ENCODE results near the gene RBP4. TPM values are rescaled to one million over a fixed set of nuclear protein-coding genes. Genes with fewer than 3 reads are reported as not detected.

The RBP4 gene
- total and polyA plus RNA-seq, 10 of the 15 experiments (the other 5 are each of a cell fraction or from before 2014, with no cell fraction given): 1.2 TPM; not detected in 9

GRCh38 chr10:93576888-93577287 lies 24.1 kb downstream of the RBP4 start:
- 13% methylated on average over 3 of the region's 3 CpGs for WGBS (ENCODE audit: insufficient coverage, insufficient replicate concordance, low lambda C conversion rate, missing lambda C conversion rate)
- Histone ChIP-seq H2AFZ (ENCODE audit: control insufficient read depth, low read depth, low read length) (no peak overlapping the region), H4K20me1 (ENCODE audit: control insufficient read depth, insufficient read depth) (no peaks in the 10 kb centered on the region), H3K4me3 (no peak overlapping the region), H3K79me2 (ENCODE audit: control insufficient read depth, insufficient read depth, low read length) (no peaks in the 10 kb centered on the region), H3K4me2 (ENCODE audit: control insufficient read depth, insufficient read depth) (no peak overlapping the region), H3K9ac (ENCODE audit: control insufficient read depth, insufficient read depth, low read length) (no peak overlapping the region), H3K9me3 (replicated peaks; ENCODE audit: control insufficient read depth, insufficient read depth, low read length) (no peaks in the 10 kb centered on the region; the same call in 2 of the 3 replicates), H3K27ac (ENCODE audit: control insufficient read depth, insufficient read depth) (no peak overlapping the region), H3K27me3 (replicated peaks in 1 of 2; ENCODE audit: control insufficient read depth in 2 of 2, insufficient read depth in 2 of 2, low read length in 1 of 2) (no peaks in the 10 kb centered on the region), H3K4me1 (ENCODE audit: control insufficient read depth, insufficient read depth, low read length) (no peaks in the 10 kb centered on the region), H3K36me3 (ENCODE audit: control insufficient read depth in 2 of 2, insufficient read depth in 2 of 2, low read length in 1 of 2) (no peaks in the 10 kb centered on the region)
- ChIA-PET RAD21 (ENCODE audit: unreplicated experiment) (no interaction called here), SMC1A (ENCODE audit: uncharacterized antibody, unreplicated experiment) (no interaction called here), CTCF (interaction anchor here (2.1 kb wide), 1 partner anchor 22 kb away, joined by 7 read pairs; no protein-coding TSS in a partner anchor), POLR2A (no interaction called here)
- FAIRE-seq: no peak
- DNase-seq (ENCODE audit: low read depth, low spot score): no peak
- intact Hi-C loops (cut with micrococcal nuclease; ENCODE audit: unreplicated experiment) (no loop called here), in situ Hi-C loops (cut with MboI) (no loop called here)
- no peak for ATAC-seq
- no TSS peak for BruUV-seq (replicated peaks)
- TF ChIP-seq SKIL (IDR thresholded peaks at IDR 0.05; ENCODE audit: low read depth, poor library complexity, severe bottlenecking) (no peak), ZNF622 (IDR thresholded peaks at IDR 0.05) (no peak), NR2F1 (conservative IDR thresholded peaks at IDR 0.05) (no peak), RAD51 (IDR thresholded peaks at IDR 0.05) (no peak), SIX5 (IDR thresholded peaks at IDR 0.05; ENCODE audit: low read depth, low read length, severe bottlenecking) (no peak), MAX (IDR thresholded peaks at IDR 0.05; ENCODE audit: low read depth, low read length) (no peak), NBN (IDR thresholded peaks at IDR 0.05) (no peak), SIN3A (IDR thresholded peaks at IDR 0.05; ENCODE audit: low read depth, low read length) (no peak), E2F4 (IDR thresholded peaks at IDR 0.05; ENCODE audit: low read depth, low read length) (no peak), NFXL1 (IDR thresholded peaks at IDR 0.05; ENCODE audit: borderline replicate concordance) (no peak), IRF5 (IDR thresholded peaks at IDR 0.05; ENCODE audit: borderline replicate concordance) (no peak), STAT3 (IDR thresholded peaks at IDR 0.05; ENCODE audit: low read depth, low read length) (no peak), ZNF687 (IDR thresholded peaks at IDR 0.05) (no peak)
- TF ChIP-seq, protein P1, sequence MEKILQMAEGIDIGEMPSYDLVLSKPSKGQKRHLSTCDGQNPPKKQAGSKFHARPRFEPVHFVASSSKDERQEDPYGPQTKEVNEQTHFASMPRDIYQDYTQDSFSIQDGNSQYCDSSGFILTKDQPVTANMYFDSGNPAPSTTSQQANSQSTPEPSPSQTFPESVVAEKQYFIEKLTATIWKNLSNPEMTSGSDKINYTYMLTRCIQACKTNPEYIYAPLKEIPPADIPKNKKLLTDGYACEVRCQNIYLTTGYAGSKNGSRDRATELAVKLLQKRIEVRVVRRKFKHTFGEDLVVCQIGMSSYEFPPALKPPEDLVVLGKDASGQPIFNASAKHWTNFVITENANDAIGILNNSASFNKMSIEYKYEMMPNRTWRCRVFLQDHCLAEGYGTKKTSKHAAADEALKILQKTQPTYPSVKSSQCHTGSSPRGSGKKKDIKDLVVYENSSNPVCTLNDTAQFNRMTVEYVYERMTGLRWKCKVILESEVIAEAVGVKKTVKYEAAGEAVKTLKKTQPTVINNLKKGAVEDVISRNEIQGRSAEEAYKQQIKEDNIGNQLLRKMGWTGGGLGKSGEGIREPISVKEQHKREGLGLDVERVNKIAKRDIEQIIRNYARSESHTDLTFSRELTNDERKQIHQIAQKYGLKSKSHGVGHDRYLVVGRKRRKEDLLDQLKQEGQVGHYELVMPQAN (conservative IDR thresholded peaks at IDR 0.05): no peak
